RWPE2 (cell line): ENCODE measurements around the gene ZC2HC1C.
A peak's percentile ranks its signal among the peaks of the same experiment; 100 is the strongest.
"Not testable (repeated sequence)": the region's sequence is repeated elsewhere in the genome, so short reads cannot be mapped to it uniquely, and the experiment has no call there.

ENCODE experiments used
- ATAC-seq: fragments of 200-7000 bp; cut with Tn5 transposase; 3 replicates; pipeline ENCODE4 v1.9.1; 2021; ENCODE audit warnings: low read depth
- DNase-seq: peaks from one replicate; pipeline ENCODE4 v3.0.0-alpha.2; 2020; ENCODE audit warnings: low spot score
- H3K27ac ChIP-seq: fragments of 450-650 bp; 2 replicates; pipeline ENCODE4 v1.5.1; 2017; ENCODE audit warnings: mild to moderate bottlenecking; ENCODE audit not compliant: poor library complexity, severe bottlenecking
- H3K27me3 ChIP-seq: fragments of 250-450 bp; sonication (Bioruptor Pico); 2 replicates; pipeline ENCODE4 v1.5.1; 2021; ENCODE audit warnings: mild to moderate bottlenecking, moderate library complexity; ENCODE audit not compliant: insufficient read depth, poor library complexity, severe bottlenecking
- H3K36me3 ChIP-seq: fragments of 250-450 bp; sonication (Bioruptor Pico); 2 replicates; pipeline ENCODE4 v1.5.1; 2020; ENCODE audit warnings: low read depth, mild to moderate bottlenecking, moderate library complexity
- H3K4me1 ChIP-seq: fragments of 250-450 bp; sonication (Bioruptor Pico); 2 replicates; pipeline ENCODE4 v1.5.1; 2021; ENCODE audit warnings: mild to moderate bottlenecking, moderate library complexity; ENCODE audit not compliant: insufficient read depth, poor library complexity, severe bottlenecking
- H3K4me3 ChIP-seq: fragments of 250-450 bp; sonication (Bioruptor Pico); 2 replicates; pipeline ENCODE4 v1.5.1; 2021; ENCODE audit warnings: mild to moderate bottlenecking, moderate library complexity; ENCODE audit not compliant: severe bottlenecking
- H3K9me3 ChIP-seq: fragments of 250-450 bp; sonication (Bioruptor Pico); 2 replicates; pipeline ENCODE4 v1.5.1; 2021; ENCODE audit warnings: mild to moderate bottlenecking, moderate library complexity; ENCODE audit not compliant: severe bottlenecking
- CTCF ChIP-seq: fragments of 450-650 bp; IDR thresholded peaks from one replicate; pipeline ENCODE4 v1.5.1; 2017; ENCODE audit warnings: mild to moderate bottlenecking, moderate library complexity; ENCODE audit not compliant: poor library complexity, severe bottlenecking

The ZC2HC1C gene

DNA sequence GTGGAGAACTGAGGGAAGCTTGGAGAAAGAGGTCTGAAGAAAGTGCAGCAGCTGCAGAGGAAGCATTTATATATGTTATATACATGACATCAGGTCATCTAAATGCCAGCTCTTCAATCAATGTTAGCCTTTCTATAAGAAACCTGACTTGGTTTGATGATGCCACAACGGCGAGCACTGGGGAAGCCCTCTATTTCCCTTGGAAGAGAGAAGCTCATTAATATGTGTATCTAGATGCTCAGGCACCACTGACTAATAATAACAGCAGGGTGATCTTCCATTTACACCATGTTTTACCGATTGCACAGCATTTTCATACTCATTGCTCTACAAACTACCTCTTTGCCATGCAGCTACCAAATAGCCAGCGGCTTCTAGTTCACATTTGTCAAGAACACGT lies 6.4 kb upstream of the ZC2HC1C start:
- Histone ChIP-seq H3K9me3 (no peaks in the 10 kb centered on the region), H3K36me3 (peaks cover 25% of the 10 kb centered on the region), H3K27ac (peak overlapping the region; percentile 48), H3K4me1 (no peaks in the 10 kb centered on the region), H3K27me3 (no peaks in the 10 kb centered on the region), H3K4me3 (peak overlapping the region; percentile 80)
- TF ChIP-seq CTCF: no peak
- ATAC-seq: no peak; the same call in 2 of the 3 replicates
- DNase-seq: no peak

DNA sequence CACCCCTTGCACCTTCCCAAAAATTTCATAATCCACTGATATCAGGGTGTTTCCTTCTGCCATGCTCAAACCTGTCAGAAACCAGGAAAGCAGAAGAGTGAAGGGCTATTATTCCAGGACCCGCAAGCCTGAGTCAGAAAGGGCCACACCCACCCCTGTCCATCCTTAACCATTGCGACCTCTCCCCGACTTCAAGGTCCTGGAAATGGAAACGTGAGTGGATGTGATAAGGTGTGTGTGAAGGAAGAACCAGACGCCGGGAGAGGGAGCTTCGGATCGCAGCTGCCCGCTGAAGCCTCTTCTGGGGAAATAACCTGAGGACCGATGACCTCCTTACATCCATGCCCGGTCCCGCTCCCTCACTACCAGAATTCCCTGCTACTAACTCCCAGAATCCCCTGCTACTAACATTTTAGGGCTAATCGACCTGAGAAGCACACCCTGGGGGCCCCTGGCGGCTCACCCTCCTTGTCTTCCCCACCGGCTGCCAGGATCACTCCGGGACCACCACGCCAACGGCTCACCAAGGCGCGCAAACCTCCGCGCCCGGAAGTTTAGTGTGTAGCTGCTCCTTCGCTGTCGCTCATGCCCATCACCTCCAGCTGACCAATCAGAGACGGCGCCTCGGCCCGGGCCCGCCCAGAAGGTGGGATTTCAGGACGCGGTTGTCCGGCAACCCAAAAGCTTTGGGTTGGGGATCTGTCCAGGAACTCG lies 5.8 kb upstream of the ZC2HC1C start, which contains the start of gene ACYP1:
ACYP1 (minus strand) TSS at position 534 of the 714 bp plus-strand sequence; CDS start at position 63, 471 bp downstream.
- TF ChIP-seq CTCF: peak; percentile 17
- H3K4me1 ChIP-seq: no peaks in the 10 kb centered on the region
- ATAC-seq: peak; percentile 96
- H3K9me3 ChIP-seq: no peaks in the 10 kb centered on the region
- peak; percentile 92 for DNase-seq
- peaks cover 25% of the 10 kb centered on the region for H3K36me3 ChIP-seq
- peak within 1 kb of the TSS; percentile 48 for H3K27ac ChIP-seq
- no peaks in the 10 kb centered on the region for H3K27me3 ChIP-seq
- peak within 1 kb of the TSS; percentile 80 for H3K4me3 ChIP-seq

- no peak for DNase-seq
- no peaks in the 10 kb centered on the region for H3K4me1 ChIP-seq
- ATAC-seq: no peak
- H3K9me3 ChIP-seq: no peaks in the 10 kb centered on the region
- peak overlapping the region; percentile 80 for H3K4me3 ChIP-seq
- H3K27me3 ChIP-seq: no peaks in the 10 kb centered on the region
- peak overlapping the region; percentile 48 for H3K27ac ChIP-seq
- no peak for TF ChIP-seq CTCF
- H3K36me3 ChIP-seq: peaks cover 25% of the 10 kb centered on the region
Observed at GRCh38 chr14:75064205-75064567, 5.3 kb upstream of the ZC2HC1C start.

GRCh38 chr14:75066691-75067090 lies 2.8 kb upstream of the ZC2HC1C start:
- H3K27ac ChIP-seq: no peak overlapping the region
- no peaks in the 10 kb centered on the region for H3K9me3 ChIP-seq
- no peak for TF ChIP-seq CTCF
- H3K36me3 ChIP-seq: peaks cover under 1% of the 10 kb centered on the region
- DNase-seq (no peak), ATAC-seq (no peak)
- no peak overlapping the region for H3K4me3 ChIP-seq
- H3K27me3 ChIP-seq: no peaks in the 10 kb centered on the region
- H3K4me1 ChIP-seq: no peaks in the 10 kb centered on the region

GRCh38 chr14:75067212-75067611 lies 2.2 kb upstream of the ZC2HC1C start:
- H3K27ac ChIP-seq: no peak overlapping the region
- H3K4me3 ChIP-seq: no peak overlapping the region
- H3K36me3 ChIP-seq: no peaks in the 10 kb centered on the region
- no peaks in the 10 kb centered on the region for H3K9me3 ChIP-seq
- no peaks in the 10 kb centered on the region for H3K27me3 ChIP-seq
- ATAC-seq: no peak
- DNase-seq: no peak
- no peaks in the 10 kb centered on the region for H3K4me1 ChIP-seq
- no peak for TF ChIP-seq CTCF

DNA sequence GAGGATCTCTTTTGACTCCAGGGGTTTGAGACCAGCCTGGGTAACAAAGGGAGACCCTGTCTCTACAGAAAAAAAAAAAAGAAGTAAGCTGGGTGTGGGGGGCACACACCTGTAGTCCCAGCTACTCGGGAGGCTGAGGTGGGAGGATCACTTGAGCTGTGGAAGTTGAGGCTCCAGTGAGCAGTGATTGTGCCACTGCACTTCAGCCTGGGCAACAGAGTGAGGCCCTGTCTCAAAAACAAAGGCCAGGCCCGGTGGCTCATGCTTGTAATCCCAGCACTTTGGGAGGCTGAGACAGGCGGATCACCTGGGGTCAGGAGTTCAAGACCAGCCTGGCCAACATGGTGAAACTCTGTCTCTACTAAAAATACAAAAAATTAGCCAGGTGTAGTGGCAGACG lies 1.7 kb upstream of the ZC2HC1C start:
- H3K9me3 ChIP-seq, ATAC-seq, H3K27me3 ChIP-seq, H3K4me1 ChIP-seq, H3K36me3 ChIP-seq, DNase-seq: not testable (repeated sequence)
- peak overlapping the region; percentile 57 for H3K27ac ChIP-seq
- H3K4me3 ChIP-seq: peak overlapping the region; percentile 36
